NCI-H146 treated with DMSO at 0.1 percent for 48 hours (cell line): ENCODE results near the gene NFIB.

Experiments used
- DNase-seq: peaks from one replicate; lab custom pipeline; 2025; ENCODE audit not compliant: unreplicated experiment; lab: John Stamatoyannopoulos, UW

NFIB gene

DNA sequence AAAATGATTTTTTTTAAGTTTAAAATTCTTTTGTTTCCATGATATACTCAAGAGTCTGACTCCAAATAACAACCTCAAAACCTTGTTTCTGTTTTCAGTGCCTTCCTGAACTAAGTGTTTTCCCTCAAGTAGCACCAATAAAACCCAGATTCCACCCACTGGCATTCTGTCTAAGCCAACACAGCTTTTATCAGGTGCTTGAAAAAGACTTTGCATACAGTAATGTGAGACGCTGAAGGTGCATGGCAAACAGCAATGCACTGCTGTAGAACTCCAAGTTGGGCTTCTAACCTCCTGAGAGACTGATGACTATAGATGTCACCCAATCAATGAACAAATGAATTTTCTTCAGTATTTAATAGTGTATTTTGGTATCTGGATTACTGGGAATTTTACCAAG, 95.7 kb downstream of the NFIB start:
- DNase-seq, result no peak

DNA sequence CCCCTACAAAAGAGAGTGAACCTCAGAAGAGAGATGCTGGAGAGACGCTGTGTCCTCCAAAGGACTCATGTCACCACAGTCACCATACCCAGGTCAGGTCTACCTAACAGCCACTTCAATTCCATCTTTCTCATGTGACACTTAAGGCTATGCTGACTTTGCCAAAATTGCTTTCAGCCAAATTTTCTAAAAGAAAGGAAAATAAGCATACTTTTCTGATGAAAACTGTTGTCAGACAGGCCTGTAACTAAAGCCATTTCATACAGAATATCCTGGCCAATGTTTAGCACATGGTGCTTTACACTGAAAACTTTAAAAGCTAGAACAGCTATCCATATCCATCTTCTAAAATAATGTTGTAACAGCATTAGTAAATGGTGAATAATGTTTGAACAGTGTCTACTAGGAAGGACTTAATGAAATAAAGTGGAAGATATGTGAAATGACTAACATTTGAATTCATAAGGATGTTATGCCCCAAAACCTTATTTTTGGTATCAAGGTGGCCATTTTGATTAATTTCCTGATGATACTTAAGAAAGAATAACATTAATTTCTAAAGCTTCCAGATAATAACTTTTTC, 97.2 kb downstream of the NFIB start:
- no peak for DNase-seq

DNA sequence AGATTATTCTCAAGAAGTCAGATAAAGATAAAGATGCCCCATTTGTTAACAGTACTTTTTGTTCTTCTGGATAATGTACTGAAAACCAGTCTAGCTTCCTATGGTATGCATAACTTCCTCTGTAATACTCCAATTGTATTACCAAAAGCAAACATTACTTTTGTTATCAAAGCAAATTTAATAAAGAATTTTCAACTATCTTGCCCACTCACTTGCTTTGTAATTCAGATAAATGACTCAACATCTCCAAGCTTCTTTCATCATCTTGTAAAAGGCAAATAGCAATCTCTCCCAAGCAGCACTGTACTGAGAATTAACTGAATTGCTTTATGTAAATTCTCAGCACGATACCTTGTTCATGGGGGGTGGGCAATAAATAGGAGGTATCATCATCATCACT, 98.3 kb downstream of the NFIB start:
- DNase-seq, result no peak

DNA sequence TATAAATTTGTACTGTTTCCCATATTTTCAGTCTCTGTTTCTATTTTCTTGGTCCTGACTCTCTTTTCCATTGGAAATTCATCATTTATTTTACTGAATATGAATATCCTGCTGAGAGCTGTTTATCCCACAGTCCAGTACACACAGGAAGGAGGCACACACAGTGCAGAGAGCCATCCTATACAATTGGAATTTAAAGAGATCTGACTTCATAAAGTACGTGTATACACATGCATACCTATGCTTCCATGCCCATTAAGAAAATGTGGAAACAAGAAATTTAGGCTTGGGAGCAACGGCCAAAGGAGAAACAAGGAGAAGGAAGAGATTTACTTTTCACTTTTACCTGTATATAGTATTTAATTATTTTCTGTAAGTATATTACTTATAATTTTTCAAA, 99.2 kb downstream of the NFIB start:
- DNase-seq, result no peak

DNA sequence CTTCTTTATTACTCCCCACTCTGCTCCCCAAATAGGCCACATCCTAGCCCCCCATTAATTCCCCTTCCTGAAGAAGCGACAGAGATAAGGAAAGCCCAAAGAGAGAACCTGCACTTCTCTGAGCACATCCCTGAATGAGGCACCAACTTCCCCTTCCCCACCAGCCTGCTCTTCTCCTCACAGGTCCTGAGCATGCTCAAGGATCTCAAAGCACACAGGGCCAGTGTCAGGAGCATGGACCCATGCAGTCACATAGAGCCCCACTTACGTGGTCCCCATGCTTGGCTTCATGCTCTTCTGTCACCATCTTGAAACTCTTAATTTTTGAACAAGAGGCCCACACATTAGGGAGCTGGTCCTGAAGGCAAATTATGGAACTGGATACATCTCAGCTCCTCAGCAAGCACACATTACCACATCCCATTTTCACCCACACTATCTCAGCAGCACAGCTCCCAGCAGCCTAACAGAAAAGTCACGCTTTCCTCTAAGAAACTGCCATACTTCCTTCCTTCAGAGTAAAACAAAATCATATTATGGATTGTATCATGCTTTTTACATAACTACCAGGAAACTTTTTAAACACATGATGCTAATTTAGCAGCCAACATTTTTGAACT, 99.8 kb downstream of the NFIB start:
- no peak for DNase-seq

DNA sequence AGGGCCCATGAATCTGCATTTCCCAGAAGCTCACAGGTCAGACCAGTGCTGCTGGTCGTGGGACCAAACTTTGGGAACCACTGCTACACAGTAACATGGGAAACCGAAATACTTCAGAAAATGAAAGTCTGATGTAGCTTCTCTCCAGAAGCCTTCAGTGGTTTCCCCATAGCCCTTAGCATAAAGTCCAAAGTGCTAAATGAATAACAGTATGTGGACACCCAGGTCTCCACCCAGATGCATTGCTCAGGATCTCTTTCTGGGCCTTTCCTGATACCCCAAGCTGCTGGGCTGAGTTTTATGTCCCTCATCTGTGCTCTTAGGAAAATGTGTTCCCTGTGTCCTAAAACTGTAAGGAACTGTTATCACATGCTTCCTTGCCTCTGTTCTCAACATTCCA, 100.4 kb downstream of the NFIB start:
- DNase-seq, result no peak

DNA sequence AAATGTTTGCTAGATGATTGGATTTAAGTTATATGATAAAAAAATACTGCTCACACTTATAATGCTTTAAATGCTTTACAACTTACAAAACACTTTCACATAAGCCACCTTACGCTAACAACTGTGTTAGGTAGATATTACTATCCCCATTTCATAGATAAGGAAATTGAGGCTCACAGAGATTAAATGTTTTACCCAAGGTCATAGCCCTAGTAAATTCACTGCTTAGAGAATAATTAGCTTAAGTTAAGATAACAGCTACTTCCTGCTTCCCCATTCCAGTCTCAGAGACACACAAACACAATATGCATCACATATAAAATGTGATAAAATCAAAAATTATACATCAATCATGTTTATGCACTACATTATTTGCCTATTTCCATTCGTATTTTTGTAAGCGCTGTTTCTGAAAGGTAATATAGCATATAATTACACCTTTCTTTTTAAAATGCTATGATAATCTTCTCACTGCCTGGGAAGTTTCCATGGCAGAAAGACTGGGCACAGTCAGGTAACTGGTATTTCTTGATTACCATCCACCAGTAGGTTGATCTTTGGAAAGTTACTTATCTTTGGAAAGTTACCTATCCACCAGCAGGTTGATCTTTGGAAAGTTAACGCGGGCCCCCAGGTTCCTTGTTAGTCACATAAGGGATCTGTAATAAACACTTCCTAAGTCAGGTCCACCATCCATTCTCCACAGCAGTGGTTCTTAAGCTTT, 101.1 kb downstream of the NFIB start:
- DNase-seq, result no peak

DNA sequence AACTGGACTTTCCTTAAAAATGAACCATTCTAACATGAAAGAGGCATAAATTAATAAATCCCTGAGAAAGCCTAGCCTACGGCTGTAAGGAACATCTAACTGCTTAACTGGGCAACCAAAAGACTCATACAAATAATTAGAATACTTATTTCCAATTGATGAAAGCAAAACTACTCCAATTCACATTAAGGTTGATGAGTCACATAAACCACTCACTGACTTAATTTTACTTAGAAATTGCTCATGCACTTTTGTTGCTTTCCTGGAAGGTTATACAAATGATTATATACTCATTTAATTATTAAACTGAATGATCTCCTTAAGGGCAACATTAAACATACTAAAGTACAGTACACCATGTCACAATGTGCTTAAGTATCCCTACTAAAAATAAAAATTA, 101.9 kb downstream of the NFIB start:
- DNase-seq, result no peak

DNA sequence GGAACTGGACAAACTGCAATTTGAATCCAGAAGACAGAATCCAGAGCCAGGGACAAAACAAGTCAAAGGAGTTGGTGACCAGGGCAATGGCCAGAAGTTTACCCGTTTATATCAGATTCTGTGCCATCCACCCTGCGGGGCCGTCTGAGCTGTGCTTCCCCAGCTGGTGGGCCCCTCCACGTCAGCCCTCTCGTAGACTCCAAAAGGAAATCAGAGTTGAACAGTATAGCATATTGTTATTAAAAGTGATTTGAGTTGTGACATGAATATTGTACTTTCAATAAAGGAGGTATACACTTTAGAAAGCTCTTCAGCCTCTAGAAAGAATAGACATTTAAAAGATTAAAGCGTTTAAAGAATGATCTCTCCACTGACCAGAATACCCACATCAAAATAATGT, 102.4 kb downstream of the NFIB start:
- DNase-seq, result no peak

DNA sequence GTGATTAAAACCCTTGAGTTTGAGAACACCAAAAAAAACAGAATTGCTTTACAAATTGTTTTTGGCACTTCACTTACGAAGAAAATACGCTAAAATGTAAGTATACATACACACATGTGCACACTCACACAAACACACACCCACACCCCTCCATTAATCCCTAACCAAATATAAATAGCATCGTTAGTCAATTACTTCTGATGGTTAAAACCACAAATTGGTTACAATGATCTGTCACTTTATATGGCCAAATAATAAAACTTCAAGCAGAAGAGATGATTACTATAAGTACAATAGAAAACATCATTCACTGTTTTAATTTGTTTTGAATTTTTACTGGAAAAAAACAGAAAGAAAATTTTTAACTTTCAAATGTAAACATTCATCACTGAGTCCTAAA, 103.5 kb downstream of the NFIB start:
- no peak for DNase-seq

DNA sequence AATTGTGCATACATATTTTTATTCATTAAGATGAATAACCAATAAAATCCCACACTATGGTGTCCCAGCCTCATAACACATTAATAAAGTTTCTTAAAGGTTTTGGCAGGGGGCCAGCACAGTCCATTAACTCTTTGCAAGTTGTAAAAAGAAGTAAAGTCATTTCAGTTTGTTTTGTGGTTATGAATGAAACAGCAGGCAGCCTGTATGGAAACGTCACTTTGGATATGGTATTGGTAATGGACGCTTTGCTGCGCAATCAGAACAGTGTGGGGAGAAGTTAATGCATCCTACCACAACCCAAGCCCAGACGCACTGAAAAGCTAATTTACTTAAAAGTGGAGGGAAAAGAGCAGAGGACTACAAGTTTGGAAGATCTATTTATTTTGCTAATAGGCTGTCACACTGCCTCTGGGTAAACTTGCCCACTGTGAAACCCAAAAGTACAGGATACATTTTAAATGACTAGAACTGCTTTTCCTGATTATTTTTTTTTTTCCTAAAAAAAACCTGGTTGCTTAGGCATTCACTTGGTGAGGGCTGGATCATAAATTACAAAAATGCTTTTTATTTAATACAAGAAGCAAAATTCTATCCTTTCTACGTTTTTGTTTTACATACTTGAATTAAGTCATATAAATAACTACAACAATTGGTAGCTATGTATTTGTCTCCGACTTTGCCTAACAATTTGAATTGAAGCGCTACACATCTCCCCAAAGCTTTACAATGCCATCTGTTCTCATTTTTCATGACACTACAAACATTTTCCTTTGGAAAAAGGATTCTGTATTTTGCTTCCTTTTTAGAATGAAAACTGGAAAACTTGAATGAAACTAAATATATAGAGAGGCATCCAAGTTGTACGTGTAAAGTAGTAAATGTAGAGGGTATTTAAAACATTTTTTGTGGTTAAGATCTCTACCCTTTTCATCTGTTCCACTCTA, 104.3 kb downstream of the NFIB start:
- DNase-seq, result no peak

DNA sequence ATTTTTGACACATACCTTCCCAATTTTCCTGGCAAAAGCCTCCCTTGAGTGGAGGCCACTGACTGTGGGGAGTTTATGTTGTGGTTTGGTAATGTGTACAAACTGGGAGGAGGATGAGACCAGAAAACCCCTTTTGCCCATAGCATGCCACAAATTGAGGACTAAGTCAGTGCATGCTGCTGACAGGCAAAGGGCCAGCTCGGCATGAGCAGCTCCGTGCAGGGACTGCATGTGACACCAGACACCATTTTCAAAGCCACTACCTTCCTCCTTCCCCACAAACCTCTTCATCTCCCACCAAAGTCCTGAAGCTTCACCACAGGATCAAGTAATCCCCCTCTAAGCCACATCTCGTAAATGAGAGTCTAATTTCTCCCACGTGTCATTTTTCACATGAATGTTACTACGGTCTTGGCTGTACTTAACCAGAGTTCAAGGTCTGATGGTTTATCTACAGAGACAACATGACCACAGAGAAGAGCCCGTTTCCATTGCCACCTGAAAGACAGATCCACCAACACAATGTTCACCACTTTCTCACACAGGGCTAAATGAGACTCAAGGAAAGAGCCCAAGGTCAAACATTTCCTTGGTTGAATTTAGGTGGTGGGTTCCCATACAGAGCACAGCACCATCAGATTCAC, 106.5 kb downstream of the NFIB start:
- no peak for DNase-seq

DNA sequence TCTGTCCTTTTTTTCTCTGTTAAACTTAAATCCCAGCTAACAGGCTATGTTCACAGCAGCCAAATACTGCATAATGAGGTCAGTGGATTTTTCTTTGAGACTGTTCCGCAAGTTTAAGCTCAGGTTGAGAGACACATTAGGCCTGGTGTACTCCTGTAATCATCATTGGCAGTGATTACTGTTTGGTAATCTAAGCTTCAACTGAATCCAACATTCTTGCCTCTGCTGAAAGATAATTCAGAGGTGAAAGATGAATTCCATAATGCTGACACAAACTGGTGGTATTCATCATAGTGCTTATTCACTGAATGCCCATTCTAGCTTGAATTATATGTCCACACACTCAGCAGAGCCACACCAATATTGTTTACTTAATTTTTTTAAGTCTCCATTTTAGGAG, 108.5 kb downstream of the NFIB start:
- DNase-seq, result no peak

DNA sequence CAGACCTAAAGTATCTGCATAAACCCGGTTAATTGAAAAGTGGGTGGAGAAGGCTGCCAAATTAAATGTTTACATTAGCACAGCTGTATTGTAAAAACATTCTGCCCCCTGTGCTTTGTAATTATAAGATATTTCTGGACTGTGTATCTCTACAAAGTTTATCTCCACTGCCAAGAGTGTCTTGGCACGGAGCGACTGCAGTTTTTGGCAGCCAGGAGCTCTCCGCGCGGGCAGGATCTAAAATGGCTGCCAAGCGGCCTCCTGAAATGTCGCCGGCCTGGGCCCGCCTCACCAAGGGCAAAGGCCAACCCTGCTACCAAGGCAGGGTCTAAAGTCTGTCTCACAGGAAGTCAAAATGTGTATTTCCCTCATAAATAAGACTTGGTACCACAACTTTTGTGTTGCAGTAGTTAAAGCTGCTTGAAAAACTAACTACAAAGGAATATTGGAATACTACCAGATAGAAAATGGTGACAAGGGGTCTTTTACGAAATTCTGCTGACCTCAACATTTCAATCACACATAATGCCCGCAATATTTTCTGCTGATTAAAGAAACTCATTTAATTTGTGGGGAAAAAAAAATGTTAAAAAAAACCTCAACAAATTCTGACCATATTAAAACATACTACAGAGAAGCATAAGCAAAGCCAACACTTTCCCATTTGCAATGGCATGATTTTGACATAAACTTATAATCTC, 110.4 kb downstream of the NFIB start:
- DNase-seq, result no peak

DNA sequence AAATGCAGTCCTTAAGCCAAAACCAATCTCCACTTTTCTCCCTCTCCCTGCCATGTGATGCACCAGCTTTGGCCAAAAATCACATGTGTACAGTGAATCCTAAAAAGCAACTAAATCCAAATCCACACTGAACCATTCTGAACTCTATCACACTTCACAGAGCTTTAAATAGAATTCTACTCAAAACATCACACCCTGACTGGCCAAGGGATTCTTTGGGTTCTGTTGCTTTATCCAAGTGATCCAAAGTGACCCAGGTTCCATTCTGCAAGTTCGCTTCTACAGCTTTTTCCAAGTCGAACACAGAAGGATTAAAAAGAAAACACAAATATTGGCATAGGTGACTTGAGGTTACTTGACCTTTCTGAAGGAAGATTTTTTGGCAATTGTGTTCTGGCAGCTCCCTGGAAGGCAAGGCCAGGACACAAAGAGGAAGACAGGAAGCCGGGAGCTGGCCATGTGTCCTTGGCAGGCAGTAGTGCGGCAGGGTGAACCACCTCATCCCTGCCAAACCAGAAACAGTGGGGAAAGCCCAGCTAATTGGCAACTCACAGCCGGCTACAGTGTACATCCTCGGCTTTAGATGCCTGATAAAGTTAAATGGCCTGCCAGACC, 115.0 kb downstream of the NFIB start:
- DNase-seq, result no peak

DNA sequence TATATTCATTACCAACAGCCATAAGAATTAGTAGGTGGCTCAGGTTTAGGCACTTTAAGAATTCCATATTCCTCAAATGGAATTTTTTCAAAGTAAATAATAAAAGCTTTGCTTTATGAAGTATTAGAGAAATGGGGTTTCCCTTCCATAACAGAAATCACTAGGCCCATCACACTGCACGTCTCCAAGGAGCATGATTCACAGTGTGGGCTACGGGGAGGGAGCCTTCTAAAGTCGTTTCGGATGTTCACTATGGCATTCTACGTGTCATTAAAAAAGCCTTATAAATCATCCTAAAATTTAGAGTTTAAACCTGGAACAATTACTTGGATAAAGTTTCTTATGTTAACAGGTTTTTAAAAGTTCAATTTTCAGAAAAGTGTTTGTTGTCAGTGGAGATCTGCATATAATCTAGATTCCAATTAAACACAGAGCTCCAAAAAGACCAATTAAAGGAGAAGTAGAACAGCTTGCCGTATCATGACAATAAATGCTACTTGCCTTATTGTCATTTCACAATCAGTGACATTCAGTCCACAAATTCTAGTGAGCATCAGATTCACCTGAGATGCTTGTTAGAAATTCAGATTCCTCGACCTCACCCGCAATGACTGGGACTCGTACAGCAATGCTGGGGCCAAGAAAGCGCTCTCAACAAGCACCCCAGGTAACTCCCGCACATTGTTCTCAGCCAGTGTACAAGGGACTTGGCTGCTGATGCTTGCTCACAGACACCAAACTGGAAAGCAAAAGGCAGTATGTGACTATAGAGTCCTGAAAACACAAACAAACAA, 115.7 kb downstream of the NFIB start:
- no peak for DNase-seq

DNA sequence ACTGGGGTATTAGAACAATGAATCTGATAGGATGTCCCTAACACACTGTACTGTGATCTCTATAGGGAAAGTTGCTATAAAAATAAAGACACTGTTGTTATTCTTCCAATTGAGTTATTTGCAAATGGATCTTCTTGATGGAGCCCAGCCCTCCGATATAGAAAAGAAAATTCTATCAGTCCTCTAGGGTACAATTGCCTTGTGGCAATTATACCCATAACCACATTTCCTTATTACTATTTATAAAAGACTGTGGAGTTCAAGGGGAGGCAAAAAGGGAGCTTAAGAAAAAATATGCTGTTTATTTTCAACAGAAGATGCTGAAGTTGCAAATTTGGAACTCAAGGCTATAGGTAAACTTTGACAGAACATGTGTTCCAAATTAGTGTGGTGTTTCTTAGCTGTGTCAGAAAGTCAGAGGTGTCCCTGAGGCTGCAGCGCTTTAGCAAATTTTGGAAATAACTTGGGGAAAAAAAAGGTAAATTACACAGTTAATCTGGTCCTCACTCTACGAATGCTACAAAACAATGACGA, 116.5 kb downstream of the NFIB start:
- no peak for DNase-seq

DNA sequence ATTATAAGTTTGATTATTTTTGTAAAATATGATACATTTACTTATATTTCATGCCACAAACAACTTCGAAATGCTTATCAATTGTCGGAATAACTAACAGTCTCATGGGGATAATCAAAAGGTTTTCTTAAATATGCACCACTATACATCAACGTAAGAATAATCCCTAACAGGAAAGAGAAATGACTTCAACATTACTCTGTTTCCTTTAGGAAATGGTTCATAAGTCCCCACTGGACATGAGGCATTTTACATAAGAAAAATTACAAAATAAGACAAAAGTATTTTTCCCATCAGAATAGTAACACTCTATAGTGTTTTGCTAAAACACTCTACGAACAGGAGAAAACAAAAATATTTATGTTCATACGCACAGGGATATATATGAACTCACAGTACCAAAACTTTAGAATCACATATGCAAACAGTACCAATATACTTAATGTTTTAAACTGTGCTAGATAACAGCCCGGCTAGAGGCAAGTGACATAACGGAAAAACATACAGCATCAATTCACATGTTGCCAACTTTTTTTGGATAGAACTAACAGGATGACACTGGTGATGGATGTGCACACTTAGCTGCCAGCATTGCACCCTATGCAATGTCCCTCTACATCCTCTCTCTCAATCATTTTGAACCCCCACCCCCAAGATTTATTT, 120.5 kb downstream of the NFIB start:
- no peak for DNase-seq
